Stomach (tissue), 4 donors: Measurements from ENCODE around the gene DUSP16.

Experiments used
- POLR2A ChIP-seq, 4 donors: fragments of 450-650 bp; IDR thresholded peaks; one replicate each; pipeline ENCODE4 v1.6.1; 2016; ENCODE audit warnings: antibody characterized with exemption in 4 of 4, control low read depth in 2 of 4, mild to moderate bottlenecking in 1 of 4, moderate library complexity in 1 of 4
- POLR2AphosphoS5 ChIP-seq, 3 donors: sonication (generic); formaldehyde crosslinking; IDR thresholded peaks; one replicate each; pipeline ENCODE4 v1.6.1; 2016; ENCODE audit warnings: antibody characterized with exemption in 3 of 3

- no peak for TF ChIP-seq POLR2AphosphoS5 (IDR thresholded peaks at IDR 0.05)
- TF ChIP-seq POLR2A (IDR thresholded peaks at IDR 0.05), result no peak
Observed at GRCh38 chr12:12482959-12483358, 79.7 kb downstream of the DUSP16 start.
